PC-3 (cell line): ENCODE measurements around the gene NAA60. TPM values are rescaled to one million over a fixed set of nuclear protein-coding genes. Genes with fewer than 3 reads are reported as not detected.

ENCODE experiments used
- ATAC-seq: fragments of 200-7000 bp; cut with Tn5 transposase; 2 replicates; pipeline ENCODE4 v1.9.1; 2020; ENCODE audit warnings: mild to moderate bottlenecking, moderate library complexity
- BruUV-seq: library from RNA; stranded (reverse); fragments of 400-500 nt; replicated peaks from 2 replicates; lab custom pipeline; 2021; lab: Mats Ljungman, UMichigan
- CTCF ChIA-PET: fragments of 300-600 bp; sonication (Branson Sonifier 250); formaldehyde crosslinking; loops from one replicate; lab custom pipeline; 2022; ENCODE audit warnings: antibody characterized with exemption; lab: Charles Lee
- POLR2A ChIA-PET: fragments of 300-600 bp; sonication (Branson Sonifier 250); formaldehyde crosslinking; loops from one replicate; lab custom pipeline; 2022; ENCODE audit warnings: antibody characterized with exemption; ENCODE audit not compliant: unreplicated experiment; lab: Charles Lee
- DNase-seq: peaks from one replicate; pipeline ENCODE4 v3.0.0-alpha.2; 2015
- H2AFZ ChIP-seq: fragments of 300-600 bp; sonication (generic); 2 replicates; pipeline ENCODE4 v1.6.0; 2016; ENCODE audit warnings: antibody characterized with exemption, low read length
- H3F3A ChIP-seq: fragments of 300-600 bp; sonication (generic); one replicate; pipeline ENCODE4 v1.6.0; 2017; ENCODE audit warnings: antibody characterized with exemption, low read length, control low read depth, mild to moderate bottlenecking; ENCODE audit not compliant: unreplicated experiment
- H3K27ac ChIP-seq: fragments of 300-600 bp; sonication (generic); 2 replicates; pipeline ENCODE4 v1.5.1; 2016; ENCODE audit warnings: mild to moderate bottlenecking, low read length
- H3K27me3 ChIP-seq: fragments of 300-600 bp; sonication (generic); 2 replicates; pipeline ENCODE4 v1.6.1; 2016; ENCODE audit warnings: low read length, mixed read lengths
- H3K36me3 ChIP-seq: fragments of 300-600 bp; sonication (generic); 2 replicates; pipeline ENCODE4 v1.6.1; 2016; ENCODE audit warnings: low read depth, mixed run types, low read length, mixed read lengths
- H3K4me1 ChIP-seq: fragments of 300-600 bp; sonication (generic); 2 replicates; pipeline ENCODE4 v1.5.1; 2016; ENCODE audit warnings: low read length; ENCODE audit not compliant: insufficient read depth
- H3K4me2 ChIP-seq: fragments of 300-600 bp; sonication (generic); 2 replicates; pipeline ENCODE4 v1.6.0; 2016; ENCODE audit warnings: low read length
- H3K4me3 ChIP-seq: fragments of 300-600 bp; sonication (generic); 2 replicates; pipeline ENCODE4 v1.5.1; 2016; ENCODE audit warnings: mild to moderate bottlenecking, low read length, mixed read lengths
- H3K79me2 ChIP-seq: fragments of 300-600 bp; sonication (generic); 2 replicates; pipeline ENCODE4 v1.6.1; 2017; ENCODE audit warnings: low read length, mixed read lengths
- H3K9ac ChIP-seq: fragments of 300-600 bp; sonication (generic); 2 replicates; pipeline ENCODE4 v1.6.0; 2016; ENCODE audit warnings: mild to moderate bottlenecking, low read length
- H3K9me2 ChIP-seq: fragments of 300-600 bp; sonication (generic); replicated peaks from 2 replicates; pipeline ENCODE4 v1.6.1; 2016; ENCODE audit warnings: mixed run types, low read length, mixed read lengths
- H3K9me3 ChIP-seq: fragments of 300-600 bp; sonication (generic); 2 replicates; pipeline ENCODE4 v1.6.1; 2016; ENCODE audit warnings: low read length, mixed read lengths
- H4K20me1 ChIP-seq: fragments of 300-600 bp; sonication (generic); 2 replicates; pipeline ENCODE4 v1.6.1; 2016; ENCODE audit warnings: low read length, mixed read lengths
- CTCF ChIP-seq: fragments of 300-600 bp; sonication (generic); conservative IDR thresholded peaks from 2 replicates; pipeline ENCODE4 v1.5.1; 2017; ENCODE audit warnings: antibody characterized with exemption, low read depth, mild to moderate bottlenecking, low read length
- EZH2 ChIP-seq: fragments of 300-600 bp; sonication (generic); IDR thresholded peaks from one replicate; pipeline ENCODE4 v1.6.1; 2017; ENCODE audit warnings: antibody characterized with exemption, mild to moderate bottlenecking, low read length; ENCODE audit not compliant: unreplicated experiment
- EZH2phosphoT487 ChIP-seq: fragments of 300-600 bp; sonication (generic); IDR thresholded peaks from 2 replicates; pipeline ENCODE4 v1.6.1; 2018; ENCODE audit warnings: mild to moderate bottlenecking, antibody characterized with exemption, low read length, borderline replicate concordance
- intact Hi-C: fragments of 100-400 bp; cut with micrococcal nuclease; formaldehyde crosslinking; loops from 2 replicates; pipeline ENCODE4 v1.9.0; 2023
- total RNA-seq: library from RNA; depleted of rRNA; stranded (reverse); fragments of >200 nt; gene quantifications from 2 replicates; pipeline ENCODE4 v1.2.3, GENCODE V29; 2014

Gene NAA60
- total RNA-seq, 1 experiment from 2014 or later, result 7.6 TPM

GRCh38 chr16:3485097-3485745, 41.7 kb downstream of the NAA60 start:
- intact Hi-C loops, result no loop called here
- Histone ChIP-seq H3K27ac (no peak overlapping the region), H4K20me1 (no peaks in the 10 kb centered on the region), H3K9ac (no peak overlapping the region), H3K27me3 (no peaks in the 10 kb centered on the region), H3K4me3 (no peak overlapping the region), H3K79me2 (no peaks in the 10 kb centered on the region), H3K4me1 (no peaks in the 10 kb centered on the region), H3K36me3 (no peaks in the 10 kb centered on the region), H3F3A (no peaks in the 10 kb centered on the region), H3K9me3 (no peaks in the 10 kb centered on the region), H2AFZ (no peak overlapping the region), H3K4me2 (no peak overlapping the region), H3K9me2 (no peaks in the 10 kb centered on the region)
- CTCF ChIA-PET, result no interaction called here
- ATAC-seq, result no peak
- BruUV-seq, result TSS peak; percentile 11
- no peak for DNase-seq
- POLR2A ChIA-PET, result no interaction called here
- TF ChIP-seq CTCF (no peak), EZH2phosphoT487 (no peak), EZH2 (no peak)

GRCh38 chr16:3485821-3486505, 42.5 kb downstream of the NAA60 start:
- ChIA-PET POLR2A (no interaction called here), CTCF (no interaction called here)
- Histone ChIP-seq H3K4me2 (no peak overlapping the region), H3K9me2 (no peaks in the 10 kb centered on the region), H3K27me3 (no peaks in the 10 kb centered on the region), H3K9me3 (no peaks in the 10 kb centered on the region), H3F3A (no peaks in the 10 kb centered on the region), H3K27ac (no peak overlapping the region), H3K4me1 (no peaks in the 10 kb centered on the region), H4K20me1 (no peaks in the 10 kb centered on the region), H2AFZ (no peak overlapping the region), H3K79me2 (no peaks in the 10 kb centered on the region), H3K36me3 (no peaks in the 10 kb centered on the region), H3K4me3 (no peak overlapping the region), H3K9ac (no peak overlapping the region)
- no peak for TF ChIP-seq EZH2phosphoT487
- no peak for TF ChIP-seq CTCF
- no peak for TF ChIP-seq EZH2
- no peak for DNase-seq
- intact Hi-C loops, result no loop called here
- no peak for ATAC-seq
- no TSS peak for BruUV-seq
